Measurements from ENCODE around the gene CKS1B. TPM values are rescaled to one million over a fixed set of nuclear protein-coding genes. Genes with fewer than 3 reads are reported as not detected.

The CKS1B gene
- total and polyA plus RNA-seq, 9 of the 15 experiments (the other 6 are each of a cell fraction or from before 2014, with no cell fraction given) = 215 to 1,103 (median 460) TPM

DNA sequence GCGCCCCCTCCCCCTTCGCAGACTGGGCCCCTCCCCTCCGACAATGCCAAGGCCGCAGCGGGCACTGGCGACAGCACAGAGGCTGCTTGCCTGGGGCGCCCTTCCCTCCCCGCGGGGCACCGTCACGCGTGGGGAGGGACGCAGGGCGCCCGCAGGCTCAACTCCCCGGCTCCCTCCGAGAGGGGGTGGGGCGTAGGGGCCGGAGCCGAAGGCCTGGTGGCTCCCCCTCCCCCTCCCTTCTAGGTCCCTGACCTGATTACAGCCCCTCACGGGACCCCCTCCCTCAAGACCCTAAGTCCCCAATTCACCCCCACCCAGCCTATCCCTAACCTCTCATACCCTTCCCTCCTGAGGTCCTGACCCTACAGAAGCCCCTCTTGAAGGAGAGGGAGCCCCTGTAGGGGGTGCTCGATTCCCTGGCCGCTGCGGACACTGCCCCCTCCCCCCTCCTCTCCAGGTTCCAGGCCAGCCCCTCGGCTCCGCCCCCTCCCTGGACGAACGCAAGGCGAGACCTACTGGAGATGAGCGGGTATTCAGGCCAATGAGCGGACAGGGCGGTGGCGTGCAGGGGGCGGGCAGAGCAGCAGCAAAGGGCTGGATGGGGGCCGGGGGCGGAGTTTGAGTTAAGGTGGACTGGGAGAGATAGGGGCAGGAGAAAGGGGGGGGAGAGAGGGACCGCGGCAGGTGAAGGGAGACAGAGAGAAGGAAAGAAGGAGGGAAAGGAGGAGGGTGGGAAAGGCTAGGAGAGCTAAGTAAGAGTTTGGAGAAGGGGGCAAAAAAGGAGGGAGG lies 27.4 kb downstream of the CKS1B start (continued):
- TF ChIP-seq U2AF2 (optimal IDR thresholded peaks at IDR 0.05; ENCODE audit: low read depth, low read length) (no peak), JUN (IDR thresholded peaks at IDR 0.05; ENCODE audit: borderline replicate concordance, low read depth, low read length) (peak; percentile 11; the same call in 1 of the 2 replicates), JUN (CRISPR knock-in tag; IDR thresholded peaks at IDR 0.05; ENCODE audit: borderline replicate concordance) (no peak), PTBP1 (IDR thresholded peaks at IDR 0.05; ENCODE audit: low read depth, low read length) (no peak), OTX1 (CRISPR knock-in tag; IDR thresholded peaks at IDR 0.05) (peak; percentile 96), ZNF212 (CRISPR knock-in tag; IDR thresholded peaks at IDR 0.05) (no peak), CSDE1 (IDR thresholded peaks at IDR 0.05) (no peak), ZC3H11A (IDR thresholded peaks at IDR 0.05; ENCODE audit: low read depth, low read length) (0 out of 2 replicates have a peak, but pooled peaks have one; percentile 10), RBM22 (IDR thresholded peaks at IDR 0.05; ENCODE audit: low read depth, low read length, poor library complexity, severe bottlenecking) (no peak), PREB (CRISPR knock-in tag; IDR thresholded peaks at IDR 0.05) (no peak), SIN3B (IDR thresholded peaks at IDR 0.05; ENCODE audit: low read depth) (0 out of 2 replicates have a peak, but pooled peaks have one; percentile 20), MBD2 (IDR thresholded peaks at IDR 0.05; ENCODE audit: borderline replicate concordance, low read depth) (peak; percentile 93; the same call in 1 of the 2 replicates), SAP30 (IDR thresholded peaks at IDR 0.05; ENCODE audit: borderline replicate concordance, insufficient read depth, low read depth, low read length, poor library complexity, severe bottlenecking) (peak; percentile 31), ZNF165 (CRISPR knock-in tag; IDR thresholded peaks at IDR 0.05; ENCODE audit: borderline replicate concordance) (no peak), RBM34 (IDR thresholded peaks at IDR 0.05; ENCODE audit: borderline replicate concordance, insufficient read depth, low read length) (no peak), PHB2 (IDR thresholded peaks at IDR 0.05; ENCODE audit: low read depth) (no peak), MTA2 (IDR thresholded peaks at IDR 0.05; ENCODE audit: low read depth) (peak; percentile 52), CHAMP1 (IDR thresholded peaks at IDR 0.05) (no peak), MEF2A (IDR thresholded peaks at IDR 0.05; ENCODE audit: control insufficient read depth, low read depth, low read length) (no peak), SPI1 (IDR thresholded peaks at IDR 0.05; ENCODE audit: borderline replicate concordance, low read depth, low read length) (no peak), NR2F6 (CRISPR knock-in tag; IDR thresholded peaks at IDR 0.05) (no peak)
- TF ChIP-seq, protein P1, sequence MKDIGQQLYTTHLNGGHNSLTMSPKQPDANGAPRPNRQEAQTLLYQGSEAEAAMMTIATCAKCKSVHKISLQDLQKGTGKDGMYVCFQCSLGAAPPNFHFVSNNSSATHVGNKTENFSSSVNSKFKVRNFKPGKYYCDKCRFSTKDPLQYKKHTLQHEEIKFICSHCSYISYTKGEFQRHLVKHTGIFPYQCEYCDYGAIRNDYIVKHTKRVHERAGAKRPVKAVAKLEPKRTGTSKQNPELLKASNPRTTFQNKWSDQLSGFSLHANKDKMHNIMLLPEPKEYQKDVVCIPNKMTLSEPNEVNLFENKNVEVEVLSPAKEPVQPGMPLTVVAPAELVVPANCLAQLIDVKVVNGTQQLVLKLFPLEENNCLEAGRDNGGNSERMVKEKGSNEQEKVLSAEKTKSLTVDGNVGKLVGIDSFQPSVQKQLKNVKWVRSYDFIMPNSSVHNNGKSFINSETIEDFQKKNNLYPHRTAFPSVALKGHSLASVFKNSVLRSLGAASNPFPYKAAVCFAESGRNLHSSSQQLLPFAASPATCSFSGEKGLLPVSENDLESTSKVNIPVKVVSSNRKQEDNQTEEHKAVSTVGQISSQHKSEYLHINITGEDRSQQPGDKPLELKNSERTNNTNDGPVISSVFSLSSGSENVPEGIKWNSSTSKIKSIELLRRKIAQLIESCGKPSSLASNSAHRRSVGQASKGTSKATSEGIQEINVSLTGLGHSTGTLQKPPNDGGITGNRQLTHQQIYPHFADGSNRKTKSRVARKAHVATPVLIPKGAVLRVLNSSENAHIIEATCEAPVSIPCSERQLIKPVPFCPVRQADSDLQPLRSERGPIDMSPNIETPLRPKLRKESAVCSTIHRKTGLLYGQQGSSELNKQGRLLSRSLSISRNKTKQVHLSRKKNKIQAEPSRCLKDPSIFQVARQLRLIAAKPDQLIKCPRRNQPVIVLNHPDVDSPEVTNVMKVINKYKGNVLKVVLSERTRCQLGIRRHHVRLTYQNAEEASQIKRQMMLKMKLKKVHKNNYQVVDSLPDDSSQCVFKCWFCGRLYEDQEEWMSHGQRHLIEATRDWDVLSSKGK (CRISPR knock-in tag; IDR thresholded peaks at IDR 0.05) = no peak
